ENCODE results near the gene MTA3.

MTA3 gene

DNA sequence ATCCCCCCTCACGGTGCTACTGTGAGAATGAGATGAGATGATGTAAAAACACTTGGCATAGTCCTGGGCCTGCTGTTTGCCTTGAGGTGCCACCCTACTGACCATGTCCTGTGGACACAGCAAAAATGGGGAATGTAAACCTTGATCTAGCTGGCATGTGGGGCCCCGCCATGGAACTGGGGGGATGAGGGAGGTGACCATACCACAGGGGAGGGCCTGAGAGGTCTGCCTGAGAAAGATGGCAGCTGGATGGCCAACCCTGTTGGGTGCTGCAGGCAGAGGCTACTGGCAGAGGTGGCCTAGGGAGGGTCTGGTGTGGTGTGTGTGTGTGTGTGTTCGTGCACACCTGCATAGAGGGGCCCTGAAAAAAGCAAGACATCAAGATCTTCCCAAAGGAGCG lies 223.2 kb downstream of the MTA3 start:
- DNase-seq = no peak

DNA sequence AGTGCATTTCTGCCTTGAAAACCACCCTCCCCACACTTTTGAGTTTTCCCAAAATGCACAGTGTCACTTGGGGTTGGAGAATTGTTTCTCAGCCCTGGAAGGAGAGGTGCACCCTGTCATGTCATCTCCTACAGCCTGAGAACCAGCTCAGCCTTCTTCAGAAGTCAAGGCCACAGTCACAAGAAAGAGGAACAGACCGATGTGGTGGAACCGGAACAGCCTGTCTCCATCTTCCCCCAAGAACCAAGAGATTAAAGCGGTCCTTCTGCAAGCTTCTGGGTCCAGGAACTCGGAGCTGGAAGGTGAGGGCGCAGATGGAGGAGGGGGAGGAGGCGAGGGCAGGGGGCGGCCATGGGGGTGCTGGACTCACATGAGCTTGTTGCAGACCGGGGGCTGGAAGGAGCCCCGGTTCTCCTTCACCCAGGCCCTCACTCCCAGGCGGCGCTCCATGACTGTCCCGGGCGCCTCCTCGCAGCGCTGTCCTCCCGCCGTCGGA lies 223.7 kb downstream of the MTA3 start:
- no peak for DNase-seq

DNA sequence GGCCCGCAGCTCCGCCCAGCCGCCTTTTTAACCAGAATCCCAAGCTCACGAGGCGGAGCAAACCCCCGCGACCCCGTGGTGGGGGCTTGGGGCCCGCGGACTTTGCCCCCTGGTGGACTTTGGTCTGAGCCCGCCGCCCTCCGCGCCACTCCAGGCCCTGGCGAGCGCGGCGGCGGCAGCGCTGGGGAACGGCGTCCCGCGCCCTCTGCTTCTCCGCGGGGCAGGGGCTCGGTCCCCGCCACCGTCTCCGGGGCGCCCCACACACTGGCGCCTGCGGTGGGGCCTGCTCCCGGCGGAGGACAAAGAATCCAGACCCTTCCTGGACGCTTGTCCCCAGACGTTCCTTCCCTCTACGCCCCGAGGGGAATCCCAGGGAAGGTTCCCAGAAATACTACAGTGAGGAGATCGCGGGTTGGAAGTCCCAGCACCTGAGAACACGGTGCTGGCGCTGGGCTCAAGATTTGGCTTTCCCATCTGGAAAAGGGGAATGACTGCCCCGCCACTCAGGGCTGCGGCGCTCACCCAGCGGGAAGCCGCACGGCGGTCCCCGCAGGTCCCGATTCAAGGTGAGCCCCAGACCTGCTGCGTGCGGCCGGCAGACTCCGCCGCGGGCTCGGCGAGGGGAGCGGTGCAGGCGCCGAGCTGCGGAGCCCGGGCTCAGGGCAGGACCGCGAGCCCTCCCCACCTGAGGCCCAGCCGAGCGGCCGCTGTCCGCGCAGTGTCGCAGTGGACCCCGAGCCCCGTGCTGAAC lies 224.3 kb downstream of the MTA3 start, which contains the start of gene HAAO:
Gene HAAO (minus strand): TSS at position 1 of the 751 bp plus-strand sequence. CDS start 47 bp downstream, outside the sequence.
- peak; percentile 86 for DNase-seq

DNA sequence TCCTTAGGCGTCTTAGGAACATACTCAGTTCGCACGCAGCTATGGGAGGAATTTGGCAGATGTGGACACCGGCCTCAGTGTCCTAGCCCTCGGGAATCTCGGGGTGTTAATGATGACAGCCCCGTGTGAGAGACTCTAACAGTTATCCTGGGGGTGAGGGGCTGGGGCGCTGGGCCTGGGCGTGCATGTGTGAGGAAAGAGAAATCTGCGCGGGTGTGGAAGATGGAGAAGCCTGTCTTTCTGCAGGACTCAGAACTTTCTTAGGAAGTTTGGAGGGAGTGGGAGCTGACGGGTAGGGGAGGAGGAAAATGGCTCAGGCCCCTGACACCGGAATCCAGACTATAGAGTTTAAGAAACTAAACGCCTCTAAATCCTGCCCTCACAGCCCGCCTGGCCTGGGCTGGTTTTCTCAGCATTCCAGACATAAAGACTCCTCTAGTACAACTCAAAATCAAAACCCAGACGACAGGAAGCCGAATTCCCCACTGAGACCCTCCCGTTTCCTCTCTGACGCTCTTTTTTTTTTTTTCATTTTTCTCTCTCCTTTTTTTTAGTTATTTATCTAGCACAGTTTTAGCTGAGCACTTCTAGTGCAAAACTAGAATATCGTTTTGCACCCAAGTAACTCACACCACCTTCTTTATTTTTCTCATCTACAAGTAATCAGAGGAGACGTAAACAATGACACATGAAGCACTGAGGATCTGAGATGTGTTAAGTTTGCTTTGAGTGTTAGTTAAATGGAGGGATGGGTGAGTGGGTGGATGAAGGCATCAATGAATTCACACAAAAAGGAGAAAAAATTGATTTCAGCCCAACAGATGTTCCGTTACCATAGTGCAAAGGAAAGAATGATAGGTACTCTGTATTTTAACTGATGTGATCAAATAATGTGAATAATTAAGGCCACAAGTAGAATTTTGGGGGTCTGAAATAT lies 225.2 kb downstream of the MTA3 start:
- DNase-seq = peak; percentile 86

DNA sequence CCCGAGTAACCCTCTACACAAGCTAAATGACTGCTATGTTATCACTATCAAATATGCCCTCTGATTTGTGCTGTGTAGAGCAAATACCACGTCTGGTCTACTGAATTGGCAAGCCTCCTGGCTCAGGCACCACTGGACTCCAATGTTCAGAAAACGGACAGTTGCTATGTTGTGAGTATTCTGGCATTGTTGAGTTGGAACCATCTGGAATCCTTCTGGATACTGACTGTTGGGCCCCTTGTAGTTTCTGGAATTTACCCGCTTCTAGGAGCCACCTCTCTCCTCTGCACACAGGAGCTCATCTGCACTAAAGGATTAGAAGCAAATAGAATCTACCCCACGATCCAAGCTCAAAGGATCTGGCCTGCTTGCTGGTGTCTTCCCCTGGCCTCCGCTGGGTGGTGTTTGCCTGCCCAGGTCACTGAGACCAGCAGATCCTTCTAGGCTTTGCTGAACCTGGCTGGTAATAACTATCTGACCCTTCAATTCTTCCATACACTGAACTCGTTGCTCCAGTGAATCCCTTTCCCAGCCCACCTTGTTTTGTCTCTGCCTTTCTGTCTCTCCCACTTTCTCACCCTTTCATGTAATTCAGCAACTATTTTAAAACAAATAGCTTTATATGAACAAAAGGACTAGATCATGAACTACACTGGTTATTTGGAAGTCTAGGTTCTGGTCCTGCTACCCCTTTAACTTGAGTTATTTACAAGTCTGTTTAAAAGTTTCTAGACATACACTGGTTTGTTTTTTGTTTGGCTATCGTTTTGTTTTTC lies 226.0 kb downstream of the MTA3 start:
- DNase-seq = no peak

DNA sequence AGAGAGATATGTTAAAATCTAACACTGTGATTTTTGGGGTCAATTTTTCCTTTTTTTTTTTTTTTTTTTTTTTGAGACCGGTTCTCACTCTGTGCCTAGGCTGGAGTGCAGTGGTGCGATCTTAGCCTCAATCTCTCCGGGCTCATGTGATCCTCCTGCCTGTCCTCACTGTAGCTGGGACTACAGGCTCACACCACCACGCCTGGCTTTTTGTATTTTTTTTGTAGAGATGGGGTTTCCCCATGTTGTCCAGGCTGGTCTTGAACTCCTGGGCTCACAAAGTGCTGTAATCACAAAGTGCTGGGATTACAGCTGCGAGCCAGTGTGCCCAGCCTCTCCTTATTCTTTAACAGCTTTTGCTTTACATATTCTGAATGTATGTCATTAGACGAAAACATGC lies 226.8 kb downstream of the MTA3 start:
- DNase-seq = no peak

DNA sequence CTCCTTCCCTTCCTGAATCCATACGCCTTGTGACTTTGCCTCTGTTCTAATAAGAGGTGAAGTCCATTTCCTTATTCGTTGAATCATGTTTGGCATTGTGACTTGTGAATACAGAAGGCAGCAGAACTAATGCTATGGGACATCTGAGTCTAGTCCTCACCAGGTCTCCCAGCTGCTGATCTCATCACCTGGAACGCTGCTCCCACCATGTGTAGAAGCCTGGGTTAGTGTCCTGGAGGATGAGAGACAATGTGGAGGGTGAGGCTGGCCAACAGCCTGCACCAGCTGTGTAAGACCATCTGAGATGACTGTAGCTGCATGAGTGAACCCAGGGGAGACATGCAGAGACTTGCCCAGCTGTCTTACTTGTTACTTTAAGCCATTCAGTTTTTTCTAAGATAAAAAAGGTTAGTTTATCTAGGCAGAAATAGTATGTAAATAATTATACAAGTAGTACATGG lies 227.4 kb downstream of the MTA3 start:
- DNase-seq = no peak

DNA sequence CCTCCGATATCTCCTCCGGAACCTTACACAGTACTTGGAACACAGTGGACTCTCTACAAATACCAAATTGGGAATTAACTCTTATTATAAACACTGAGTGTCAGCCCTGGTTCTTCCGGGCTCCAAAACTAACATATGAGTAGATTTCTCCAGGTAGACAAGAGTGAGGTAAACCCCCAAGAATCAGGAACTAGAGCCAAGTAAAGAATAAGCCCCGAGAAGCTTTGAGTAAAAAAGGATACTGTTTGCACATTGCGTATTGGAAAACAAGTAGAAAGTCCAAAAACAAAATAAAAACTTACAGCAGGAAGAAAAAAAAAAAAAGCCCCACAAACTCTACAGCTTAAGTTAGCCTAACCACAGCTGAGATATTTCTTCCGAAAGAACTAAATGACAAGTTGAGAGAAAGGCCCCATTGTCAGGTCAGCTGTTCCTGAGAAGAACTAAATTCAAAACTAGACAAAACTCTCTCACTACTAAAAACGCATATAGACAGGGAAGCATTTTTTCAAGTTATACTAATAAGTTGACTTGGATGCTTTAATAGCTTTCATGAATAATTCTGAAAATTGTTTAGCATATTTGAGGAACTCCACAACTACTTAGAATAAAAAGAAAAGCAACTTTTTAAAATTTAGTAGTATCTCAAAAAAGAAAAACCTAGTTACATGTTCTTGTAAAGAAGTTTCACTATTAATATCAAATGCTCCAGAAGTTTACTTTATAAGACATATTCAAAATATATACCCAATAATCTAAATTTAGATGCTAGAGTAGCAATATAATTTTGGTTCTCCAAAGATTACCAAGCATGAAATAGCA lies 228.2 kb downstream of the MTA3 start:
- DNase-seq = no peak

DNA sequence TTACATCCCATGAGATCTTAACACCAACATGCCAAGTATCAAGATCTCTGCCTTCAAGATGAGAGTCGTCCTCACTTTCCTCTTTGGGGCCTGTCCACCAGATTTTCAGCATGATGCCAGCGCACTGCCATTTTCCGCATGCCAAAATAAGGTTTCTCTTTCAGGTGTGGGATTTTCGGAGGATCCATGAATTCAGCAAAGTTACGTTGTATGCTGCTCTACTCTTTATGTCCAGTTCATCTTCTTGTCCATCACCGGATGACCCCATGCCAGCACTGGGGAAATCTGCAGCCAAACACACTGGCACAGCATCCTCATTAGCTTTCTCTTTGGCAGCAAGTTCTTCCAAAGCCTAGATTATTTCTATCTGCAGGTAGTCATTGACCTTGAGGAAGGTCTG lies 228.8 kb downstream of the MTA3 start:
- no peak for DNase-seq

DNA sequence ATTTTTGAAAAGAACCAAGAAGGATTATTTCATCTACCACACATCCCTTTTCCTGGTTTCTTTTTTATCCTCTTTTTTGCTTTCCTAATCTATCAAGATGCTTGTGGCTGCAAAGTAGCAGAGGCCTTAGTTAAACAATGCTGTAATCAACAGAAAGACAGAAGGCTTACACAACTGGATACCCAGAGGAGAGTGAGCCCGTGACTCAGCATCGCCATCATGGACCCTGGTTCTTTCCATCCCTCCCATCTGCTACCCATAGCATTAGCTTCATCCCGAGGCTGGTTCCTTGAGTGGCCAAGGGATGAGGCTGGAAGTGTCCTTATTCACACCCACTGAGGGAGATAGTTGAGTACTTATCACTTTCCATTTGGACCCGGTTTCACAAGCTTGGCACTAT lies 231.4 kb downstream of the MTA3 start:
- DNase-seq = no peak

DNA sequence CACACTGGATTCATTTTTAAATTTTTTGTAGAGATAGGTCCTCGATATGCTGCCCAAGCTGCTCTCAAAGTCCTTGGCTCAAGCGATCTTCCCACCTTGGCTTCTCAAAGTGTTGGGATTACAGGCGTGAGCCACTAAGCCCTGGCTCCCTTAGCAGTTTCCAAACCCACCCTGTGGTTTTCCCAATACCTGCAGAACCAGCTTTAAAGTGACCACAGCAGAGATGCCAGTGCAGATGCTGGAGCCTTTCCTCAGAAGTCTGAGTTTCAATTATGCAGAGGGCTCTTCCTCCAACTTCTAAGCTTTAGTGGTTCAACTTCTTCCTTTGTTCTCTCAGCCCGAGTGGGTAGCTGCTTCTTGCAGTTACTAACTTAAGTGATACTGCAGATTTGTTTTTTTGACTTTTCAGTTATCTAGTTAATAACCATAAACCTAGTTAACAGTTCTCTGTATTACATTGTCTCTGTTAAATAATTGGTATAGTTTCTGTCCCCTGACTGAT lies 232.1 kb downstream of the MTA3 start:
- no peak for DNase-seq

DNA sequence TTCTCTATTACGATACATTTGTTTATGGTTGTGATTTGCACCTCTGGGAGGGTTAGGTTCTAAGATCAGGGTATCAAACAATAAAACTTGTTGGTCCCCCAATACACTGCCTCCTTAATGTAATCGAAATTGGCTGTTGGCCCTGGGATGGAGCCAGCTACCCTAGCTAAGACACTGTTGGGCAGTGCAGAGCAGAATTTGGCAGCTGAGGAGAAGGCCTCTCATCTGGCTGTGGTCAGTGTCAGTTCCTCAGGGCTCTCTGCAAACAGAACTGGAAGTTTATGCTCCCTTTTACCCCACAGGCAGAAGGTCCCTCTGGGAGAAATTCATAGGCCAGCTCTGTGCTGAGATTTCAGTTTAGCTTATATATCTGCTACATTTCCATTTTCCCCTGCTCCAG lies 232.5 kb downstream of the MTA3 start:
- no peak for DNase-seq

DNA sequence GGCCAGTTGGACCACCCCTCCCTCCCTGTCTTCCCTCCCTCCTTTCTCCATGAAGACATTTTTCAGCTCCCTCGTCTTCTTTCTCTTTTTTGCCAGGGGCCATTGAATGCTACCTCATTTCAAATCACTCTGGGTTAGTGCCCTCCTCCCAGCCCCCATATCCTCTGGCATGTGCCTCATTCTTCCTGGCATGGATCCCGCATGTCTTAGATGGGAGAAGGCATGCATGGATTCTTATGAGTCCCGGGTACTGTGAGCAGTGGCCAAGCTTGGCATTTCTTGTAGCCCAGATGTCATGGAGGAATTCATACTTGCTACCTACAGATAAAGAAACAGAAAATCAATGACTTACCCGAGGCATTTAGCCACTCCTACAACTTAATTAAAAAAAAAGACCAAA lies 232.9 kb downstream of the MTA3 start:
- no peak for DNase-seq

DNA sequence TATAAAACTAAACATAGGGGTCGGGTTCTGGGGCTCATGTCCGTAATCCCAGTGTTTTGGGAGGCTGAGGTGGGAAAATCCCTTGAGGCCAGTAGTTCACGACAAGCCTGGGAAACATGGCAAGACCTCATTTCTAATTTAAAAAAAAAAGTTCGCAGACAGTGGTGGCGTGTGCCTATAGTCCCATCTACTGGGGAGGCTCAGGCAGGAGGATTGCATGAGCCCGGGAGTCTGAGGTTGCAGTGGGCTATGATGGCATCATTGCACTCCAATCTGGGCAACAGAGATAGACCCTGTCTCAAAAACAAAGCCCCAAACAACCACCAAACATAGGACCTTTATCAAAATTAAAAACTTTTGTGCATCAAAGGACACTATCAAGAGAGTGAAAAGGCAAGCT lies 233.7 kb downstream of the MTA3 start:
- no peak for DNase-seq

DNA sequence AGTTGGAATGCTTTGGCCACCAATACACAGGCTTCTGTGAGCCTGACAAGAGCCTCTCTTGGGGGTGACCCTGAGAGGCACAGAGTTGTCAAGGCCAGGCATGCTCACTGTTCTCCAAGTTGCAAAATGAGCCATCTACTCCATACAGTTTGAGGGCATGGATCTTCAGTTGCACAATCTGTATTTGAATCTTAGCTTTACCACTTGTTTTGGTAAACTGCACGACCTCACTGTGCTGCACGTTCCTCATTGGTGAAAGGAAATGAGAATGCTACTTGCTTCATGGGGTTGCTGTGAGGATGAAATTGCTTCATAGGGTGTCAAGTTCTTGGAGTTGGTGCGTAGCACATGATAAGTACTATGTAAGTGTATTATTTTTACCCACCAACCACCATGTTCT lies 235.9 kb downstream of the MTA3 start:
- DNase-seq = no peak

DNA sequence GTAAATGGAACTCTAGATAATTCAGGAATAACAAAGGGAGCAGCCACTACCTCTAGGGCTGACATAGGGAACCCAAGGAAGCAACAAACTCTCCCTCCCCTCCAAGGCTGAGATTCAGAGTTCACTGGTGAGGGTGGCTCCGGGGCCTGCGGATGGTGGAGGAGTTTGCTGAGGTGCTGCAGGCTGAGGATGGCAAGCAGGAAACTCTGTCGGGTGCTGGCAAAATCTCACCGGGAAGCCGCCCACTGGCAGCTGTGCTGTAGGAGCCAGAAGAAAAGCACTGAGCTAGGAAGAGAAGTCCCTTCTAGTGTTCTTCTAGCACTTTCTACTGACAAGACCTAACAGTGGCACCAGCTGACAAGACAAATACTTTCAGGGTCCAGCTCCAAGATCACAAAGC lies 236.5 kb downstream of the MTA3 start:
- no peak for DNase-seq
